Measurements from ENCODE around the gene BCL7A. TPM values are rescaled to one million over a fixed set of nuclear protein-coding genes. Genes with fewer than 3 reads are reported as not detected.

Gene BCL7A
- total RNA-seq, 4 donors from 2014 or later = 0.26 to 12.2 (median 4.2) TPM

DNA sequence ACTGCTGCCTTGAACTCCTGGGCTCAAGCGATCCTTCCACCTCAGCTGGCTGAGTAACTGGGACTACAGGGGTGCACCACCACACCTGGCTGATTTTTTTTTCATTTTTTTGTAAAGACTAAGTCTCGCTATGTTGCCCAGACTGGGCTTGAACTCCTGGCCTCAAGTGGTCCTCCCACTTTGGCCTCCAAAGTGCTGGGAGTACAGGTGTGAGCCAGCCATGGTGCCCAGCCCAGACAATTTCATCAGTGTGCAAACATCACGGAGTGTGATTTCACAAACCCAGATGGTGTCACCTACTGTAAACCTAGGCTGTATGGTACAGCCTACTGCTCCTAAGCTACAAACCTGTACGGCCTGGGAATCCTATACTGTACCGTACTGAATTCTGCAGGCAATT, 6.9 kb upstream of the BCL7A start:
- Histone ChIP-seq H3K9me3 (no peaks in the 10 kb centered on the region), H3K27ac (no peak overlapping the region), H3K4me1 (no peaks in the 10 kb centered on the region), H3K27me3 (no peaks in the 10 kb centered on the region), H3K4me3 (no peak overlapping the region), H3K36me3 (no peaks in the 10 kb centered on the region)
- DNase-seq = no peak
- intact Hi-C loops (cut with DNase I; ENCODE audit: low total_unique reads) = no loop called here
- TF ChIP-seq, protein P1, sequence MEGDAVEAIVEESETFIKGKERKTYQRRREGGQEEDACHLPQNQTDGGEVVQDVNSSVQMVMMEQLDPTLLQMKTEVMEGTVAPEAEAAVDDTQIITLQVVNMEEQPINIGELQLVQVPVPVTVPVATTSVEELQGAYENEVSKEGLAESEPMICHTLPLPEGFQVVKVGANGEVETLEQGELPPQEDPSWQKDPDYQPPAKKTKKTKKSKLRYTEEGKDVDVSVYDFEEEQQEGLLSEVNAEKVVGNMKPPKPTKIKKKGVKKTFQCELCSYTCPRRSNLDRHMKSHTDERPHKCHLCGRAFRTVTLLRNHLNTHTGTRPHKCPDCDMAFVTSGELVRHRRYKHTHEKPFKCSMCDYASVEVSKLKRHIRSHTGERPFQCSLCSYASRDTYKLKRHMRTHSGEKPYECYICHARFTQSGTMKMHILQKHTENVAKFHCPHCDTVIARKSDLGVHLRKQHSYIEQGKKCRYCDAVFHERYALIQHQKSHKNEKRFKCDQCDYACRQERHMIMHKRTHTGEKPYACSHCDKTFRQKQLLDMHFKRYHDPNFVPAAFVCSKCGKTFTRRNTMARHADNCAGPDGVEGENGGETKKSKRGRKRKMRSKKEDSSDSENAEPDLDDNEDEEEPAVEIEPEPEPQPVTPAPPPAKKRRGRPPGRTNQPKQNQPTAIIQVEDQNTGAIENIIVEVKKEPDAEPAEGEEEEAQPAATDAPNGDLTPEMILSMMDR (IDR thresholded peaks at IDR 0.05) = no peak
- no peak for TF ChIP-seq POLR2A (IDR thresholded peaks at IDR 0.05)

DNA sequence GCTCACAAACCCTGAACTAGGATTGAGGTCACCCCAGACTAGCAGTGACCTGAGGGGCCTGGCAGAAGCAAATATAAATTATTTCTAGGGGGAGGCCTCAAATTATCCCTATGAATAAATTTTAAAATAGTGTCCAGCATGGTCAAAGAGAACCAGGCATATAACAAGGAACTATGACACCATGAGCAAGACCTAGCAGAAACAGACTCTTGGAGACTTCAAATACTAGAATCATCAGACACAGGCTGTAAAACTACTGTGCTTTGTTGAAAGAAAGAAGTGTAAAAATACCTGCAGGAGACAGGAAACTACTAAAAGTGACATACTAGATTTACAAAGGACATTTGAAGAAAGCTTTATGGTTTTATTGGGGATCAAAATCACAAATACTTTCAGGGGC, 3.2 kb upstream of the BCL7A start:
- no peaks in the 10 kb centered on the region for H3K36me3 ChIP-seq
- no peaks in the 10 kb centered on the region for H3K27me3 ChIP-seq
- no peak overlapping the region for H3K27ac ChIP-seq
- no peak for TF ChIP-seq POLR2A (IDR thresholded peaks at IDR 0.05)
- TF ChIP-seq, protein P1 (IDR thresholded peaks at IDR 0.05) = no peak
- no peaks in the 10 kb centered on the region for H3K9me3 ChIP-seq
- DNase-seq = no peak
- intact Hi-C loops (cut with DNase I; ENCODE audit: low total_unique reads) = no loop called here
- H3K4me1 ChIP-seq = no peaks in the 10 kb centered on the region
- no peak overlapping the region for H3K4me3 ChIP-seq

DNA sequence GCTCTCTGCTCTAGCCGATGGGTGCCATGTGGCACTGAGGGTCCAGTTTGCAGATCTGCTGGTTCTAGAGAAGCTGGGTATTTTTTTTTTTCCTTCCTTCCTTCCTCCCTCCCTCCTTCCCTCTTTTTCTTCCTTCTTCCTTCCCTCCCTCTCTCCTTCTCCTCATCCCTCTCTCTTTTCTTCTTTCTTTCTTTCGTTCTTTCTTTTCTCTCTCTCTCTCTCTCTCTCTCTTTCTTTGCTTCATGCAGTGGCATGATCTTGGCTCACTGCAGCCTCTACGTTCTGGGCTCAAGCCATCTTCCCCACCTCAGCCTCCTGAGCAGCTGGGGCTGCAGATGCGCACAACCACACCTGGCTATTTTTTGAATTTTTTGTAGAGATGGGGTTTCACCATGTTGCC, 2.7 kb upstream of the BCL7A start:
- Histone ChIP-seq H3K4me1 (no peaks in the 10 kb centered on the region), H3K9me3 (no peaks in the 10 kb centered on the region), H3K27ac (no peak overlapping the region), H3K36me3 (no peaks in the 10 kb centered on the region), H3K4me3 (no peak overlapping the region), H3K27me3 (no peaks in the 10 kb centered on the region)
- TF ChIP-seq, protein P1 (IDR thresholded peaks at IDR 0.05) = no peak
- no peak for TF ChIP-seq POLR2A (IDR thresholded peaks at IDR 0.05)
- no peak for DNase-seq
- intact Hi-C loops (cut with DNase I; ENCODE audit: low total_unique reads) = no loop called here

DNA sequence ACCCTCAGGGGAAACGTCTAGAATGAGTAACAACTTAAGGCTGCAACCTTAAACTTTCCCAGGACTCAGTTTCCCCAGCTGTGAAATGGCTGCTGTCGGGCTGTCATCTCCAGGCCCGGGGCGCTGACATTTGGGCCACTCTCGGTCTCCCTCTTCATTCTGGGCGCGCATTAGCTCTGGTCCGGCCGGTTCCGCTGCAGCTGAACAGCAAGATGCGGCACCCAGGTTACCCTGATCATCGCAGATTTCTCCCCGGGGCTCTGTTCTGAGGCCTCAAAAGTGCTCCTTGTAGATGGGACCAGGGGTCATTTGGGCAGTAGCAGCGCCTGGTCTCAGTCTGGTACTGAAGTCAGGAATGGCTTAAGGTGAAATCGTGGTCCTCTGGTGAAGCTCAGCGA, 890 bp upstream of the BCL7A start:
- intact Hi-C loops (cut with DNase I; ENCODE audit: low total_unique reads) = no loop called here
- H3K4me3 ChIP-seq = peak overlapping the region; percentile 29 to 78

DNA sequence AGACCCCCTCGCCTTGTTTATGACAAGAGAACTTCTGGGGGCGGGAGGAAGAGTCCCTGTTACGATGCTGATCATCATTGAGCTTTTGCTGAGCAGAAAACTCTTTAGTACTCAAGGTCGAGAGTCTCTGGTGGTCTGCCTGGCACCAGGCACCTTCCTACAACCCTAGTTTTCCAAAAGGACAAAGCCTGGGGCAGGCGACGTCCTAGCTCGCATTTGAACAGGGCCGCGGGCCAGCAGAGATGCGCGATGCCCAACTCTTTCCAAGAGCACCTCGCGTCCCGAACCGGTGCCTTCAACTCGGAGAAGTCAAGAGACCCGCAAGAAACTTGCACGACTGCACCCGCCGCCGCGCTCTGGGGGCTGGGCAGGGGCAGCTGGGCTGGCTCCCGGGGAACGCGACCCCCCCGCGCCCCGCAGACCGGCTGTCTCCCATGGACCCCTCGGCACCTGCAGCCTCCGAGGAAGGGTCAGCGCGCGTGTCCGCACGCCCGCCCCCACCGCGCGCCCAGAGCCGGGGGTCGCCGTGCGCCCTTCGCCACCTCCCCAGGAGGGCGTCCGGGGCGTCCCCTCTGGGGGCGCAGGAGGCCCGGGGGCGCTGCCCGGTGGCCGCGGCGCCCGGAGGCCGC, 377 bp upstream of the BCL7A start:
- intact Hi-C loops (cut with DNase I; ENCODE audit: low total_unique reads) = no loop called here
- no peaks in the 10 kb centered on the region for H3K27me3 ChIP-seq
- peak overlapping the region; percentile 80 to 91 for H3K27ac ChIP-seq
- H3K36me3 ChIP-seq = no peaks in the 10 kb centered on the region
- H3K4me1 ChIP-seq = no peaks in the 10 kb centered on the region
- H3K4me3 ChIP-seq = peak overlapping the region; percentile 29 to 78
- peak in 1 of 2 donors; percentile 37 for DNase-seq
- H3K9me3 ChIP-seq = no peaks in the 10 kb centered on the region
- TF ChIP-seq POLR2A (IDR thresholded peaks at IDR 0.05) = no peak
- TF ChIP-seq, protein P1 (IDR thresholded peaks at IDR 0.05) = peak in 1 of 4 experiments; percentile 8

More for the DNA sequence above, 890 bp upstream of the BCL7A start:
- no peaks in the 10 kb centered on the region for H3K4me1 ChIP-seq
- DNase-seq = no peak
- no peaks in the 10 kb centered on the region for H3K9me3 ChIP-seq
- H3K27me3 ChIP-seq = no peaks in the 10 kb centered on the region
- H3K27ac ChIP-seq = peak overlapping the region in 1 of 2 donors; percentile 91
- TF ChIP-seq, protein P1 (IDR thresholded peaks at IDR 0.05) = no peak
- no peak for TF ChIP-seq POLR2A (IDR thresholded peaks at IDR 0.05)
- H3K36me3 ChIP-seq = no peaks in the 10 kb centered on the region
